GM10847 (cell line): ENCODE measurements around the gene EFNB2.

Experiments
- POLR2A ChIP-seq: IDR thresholded peaks from 2 replicates; pipeline ENCODE4 v1.6.1; 2011; ENCODE audit not compliant: insufficient read length; ENCODE audit errors: extremely low read depth

The EFNB2 gene

DNA sequence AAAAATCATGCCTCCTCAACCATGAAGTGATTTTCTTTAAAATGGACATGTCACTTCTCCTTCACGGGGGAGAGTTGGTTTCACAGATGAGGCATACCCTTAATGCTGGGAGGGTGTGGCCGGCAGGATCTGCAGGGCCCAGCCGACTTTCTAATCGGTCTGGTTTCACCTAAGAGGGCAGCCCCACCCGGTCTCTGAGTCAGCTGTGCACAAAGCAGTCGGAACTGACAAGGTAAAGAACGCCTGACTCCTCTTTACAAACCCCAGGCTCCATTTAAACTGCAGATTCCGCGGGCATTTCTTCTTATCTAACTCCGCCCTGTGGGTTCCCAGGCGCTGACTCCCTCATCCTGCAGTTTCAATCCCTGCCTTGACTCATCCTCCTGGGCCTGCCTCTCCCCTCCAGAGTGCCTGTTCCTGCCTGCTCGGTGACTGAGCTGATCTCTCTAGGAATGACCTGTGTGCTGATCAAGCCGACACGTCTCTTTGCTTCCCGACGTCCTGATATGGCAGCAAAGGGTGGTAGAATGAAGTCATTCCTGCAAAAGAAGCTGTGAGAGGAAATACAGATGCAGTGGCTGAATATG is 63.4 kb downstream of the EFNB2 start:
- no peak for TF ChIP-seq POLR2A

DNA sequence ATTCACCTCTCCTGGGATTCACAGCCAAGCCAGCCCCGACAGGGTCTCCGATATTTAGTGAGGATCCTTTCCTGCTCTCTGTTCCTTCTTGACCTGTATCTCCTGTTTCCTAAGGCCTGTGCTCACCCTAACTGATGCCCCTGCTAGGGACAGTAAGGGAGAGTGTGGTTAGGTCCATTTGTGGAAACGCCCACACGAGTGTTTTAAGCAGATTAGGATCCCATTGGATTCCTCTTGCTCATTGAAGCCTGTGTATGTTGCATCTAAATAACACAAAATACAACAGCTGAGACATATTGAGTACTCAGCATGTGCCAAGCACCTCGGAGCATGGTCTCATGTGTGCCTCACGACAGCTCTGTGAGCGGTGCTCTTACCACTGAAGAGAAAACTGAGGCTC is 64.9 kb downstream of the EFNB2 start:
- TF ChIP-seq POLR2A = no peak

GRCh38 chr13:106468744-106469590 is 66.5 kb downstream of the EFNB2 start:
- TF ChIP-seq POLR2A = no peak

DNA sequence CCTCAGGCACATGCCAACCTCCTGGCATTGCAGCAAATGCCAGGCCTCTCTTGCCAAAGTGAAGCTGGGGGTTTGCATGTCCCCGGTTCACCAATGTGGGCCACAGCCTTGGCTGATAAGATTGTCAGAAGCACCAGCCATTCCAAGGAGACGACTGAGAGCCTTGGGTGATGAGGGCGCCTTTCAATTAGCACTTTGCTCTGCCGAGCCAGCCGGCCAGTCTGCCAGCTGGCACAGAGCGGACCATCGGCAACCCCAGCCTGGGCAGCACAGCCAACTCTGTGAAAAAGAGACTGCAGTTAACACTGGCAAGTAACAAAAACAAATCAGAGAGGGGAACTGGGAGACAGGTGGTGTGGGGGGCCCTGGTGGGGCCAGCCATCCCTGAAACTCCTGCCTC is 67.3 kb downstream of the EFNB2 start:
- no peak for TF ChIP-seq POLR2A

- no peak for TF ChIP-seq POLR2A
These were observed 67.9 kb downstream of the EFNB2 start for GRCh38 chr13:106467427-106468122.

DNA sequence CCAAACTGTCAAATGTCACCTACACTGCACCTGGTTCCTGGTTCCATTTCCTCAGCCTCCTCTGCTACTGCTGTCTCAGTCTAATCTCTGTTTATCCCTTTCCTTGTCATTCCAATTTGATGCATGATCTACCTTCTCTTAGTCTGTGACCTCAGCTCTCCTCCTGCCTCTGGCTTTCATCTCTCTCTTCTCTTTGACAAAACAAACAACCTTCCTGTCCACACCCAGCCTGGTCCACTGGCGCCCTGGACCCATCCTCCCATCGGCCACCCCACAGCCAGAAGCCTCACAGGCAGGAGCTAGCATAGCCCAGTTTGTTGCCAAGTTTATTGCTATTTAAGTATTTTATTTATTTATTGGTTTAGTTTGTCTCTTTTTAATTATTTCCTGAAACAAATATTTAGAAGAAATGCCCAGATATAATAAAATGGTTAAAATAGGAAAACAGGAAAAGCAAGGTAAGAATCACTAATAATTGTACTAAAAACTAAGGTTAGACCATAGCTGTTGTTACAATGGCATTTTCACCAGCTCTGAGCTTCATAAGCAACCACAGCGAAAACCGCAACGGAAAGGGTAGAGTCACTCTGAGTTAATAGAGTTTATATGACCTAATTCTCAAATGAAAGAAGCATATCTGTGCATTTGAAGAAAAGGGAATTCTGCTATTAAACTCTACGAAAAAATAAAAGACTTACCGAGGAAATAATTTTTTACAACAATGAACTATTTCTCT is 68.6 kb downstream of the EFNB2 start:
- no peak for TF ChIP-seq POLR2A

DNA sequence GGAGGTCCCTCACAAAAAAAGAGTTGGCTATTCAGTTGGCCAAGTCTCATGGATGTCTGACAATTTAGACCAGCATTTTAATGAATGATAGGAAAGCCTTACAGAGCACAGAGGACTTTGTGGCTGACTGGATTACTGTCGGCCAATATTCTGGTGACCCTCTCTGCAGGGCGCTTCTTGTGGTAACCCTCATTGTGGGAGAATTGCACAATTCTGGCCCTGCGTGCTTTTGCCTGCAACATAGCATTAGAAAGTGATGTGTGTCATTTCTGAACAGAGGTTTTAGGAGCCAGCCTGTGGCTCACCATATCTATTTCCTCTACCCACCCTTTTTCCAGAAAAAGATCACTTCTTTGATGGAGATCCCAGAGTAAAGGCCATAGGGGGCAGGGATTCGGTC is 71.4 kb downstream of the EFNB2 start:
- no peak for TF ChIP-seq POLR2A

DNA sequence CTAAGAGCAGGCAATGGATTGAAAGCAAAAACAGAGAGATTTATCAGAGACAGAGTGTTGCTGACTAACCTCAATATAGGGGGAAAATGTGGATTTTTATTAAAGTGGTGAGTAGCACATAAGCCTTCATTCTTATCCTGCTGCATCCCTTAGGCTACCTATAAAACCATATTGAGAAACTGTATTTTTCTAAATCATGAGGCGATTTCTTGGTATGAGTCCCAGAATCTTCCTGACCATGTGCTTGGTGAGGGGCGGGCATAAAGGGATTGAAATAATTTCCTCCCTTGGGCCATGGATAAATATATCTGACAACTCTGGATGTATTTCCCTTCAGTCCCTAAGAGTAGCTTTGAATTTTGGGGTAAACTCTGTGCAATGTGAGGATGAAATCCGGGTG is 72.8 kb downstream of the EFNB2 start:
- TF ChIP-seq POLR2A = no peak

DNA sequence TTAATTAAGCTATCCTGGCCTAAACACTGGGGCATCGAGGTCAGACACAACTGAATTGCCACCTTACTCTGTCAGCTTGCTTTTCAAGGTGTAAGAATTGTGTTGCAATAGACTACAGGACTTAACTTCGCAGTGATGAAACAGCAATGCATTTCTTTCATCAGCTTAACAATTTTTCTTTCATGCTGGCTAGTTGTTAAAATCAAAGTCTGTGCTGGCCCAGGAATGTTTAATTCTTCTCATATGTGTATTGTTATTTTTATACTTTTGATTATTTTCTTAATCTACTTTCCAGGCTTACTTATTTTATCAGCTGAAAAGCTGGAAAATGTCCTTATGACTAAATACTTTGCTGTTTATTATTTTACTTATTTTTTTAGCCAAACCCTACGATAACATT is 79.7 kb downstream of the EFNB2 start:
- TF ChIP-seq POLR2A = no peak

DNA sequence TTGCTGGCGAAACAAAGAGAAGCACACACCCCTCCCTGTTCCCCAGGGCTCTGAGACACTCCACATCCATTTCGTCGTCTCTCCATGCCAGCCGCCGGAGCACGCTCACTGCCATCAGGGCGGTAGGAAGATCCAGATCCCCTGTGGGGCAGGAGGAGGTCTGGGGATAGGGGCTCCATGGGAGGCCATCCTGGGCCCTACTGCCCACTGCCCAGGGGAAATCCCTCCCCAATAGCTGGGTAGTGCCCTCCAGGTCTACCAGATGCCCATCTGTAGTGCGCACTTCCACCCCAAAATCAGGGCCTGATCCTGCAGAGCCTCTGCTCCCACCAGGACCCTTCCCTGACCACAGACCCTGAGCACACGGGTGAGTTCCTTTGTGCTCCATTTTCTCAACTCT is 80.3 kb downstream of the EFNB2 start:
- no peak for TF ChIP-seq POLR2A

- TF ChIP-seq POLR2A = no peak
These were observed 82.4 kb downstream of the EFNB2 start for GRCh38 chr13:106453101-106453500.

- TF ChIP-seq POLR2A = no peak
These were observed 84.5 kb downstream of the EFNB2 start for GRCh38 chr13:106450991-106451390.

- no peak for TF ChIP-seq POLR2A
These were observed 86.4 kb downstream of the EFNB2 start for GRCh38 chr13:106449096-106449495.

GRCh38 chr13:106445996-106446395 is 89.5 kb downstream of the EFNB2 start:
- TF ChIP-seq POLR2A = no peak

DNA sequence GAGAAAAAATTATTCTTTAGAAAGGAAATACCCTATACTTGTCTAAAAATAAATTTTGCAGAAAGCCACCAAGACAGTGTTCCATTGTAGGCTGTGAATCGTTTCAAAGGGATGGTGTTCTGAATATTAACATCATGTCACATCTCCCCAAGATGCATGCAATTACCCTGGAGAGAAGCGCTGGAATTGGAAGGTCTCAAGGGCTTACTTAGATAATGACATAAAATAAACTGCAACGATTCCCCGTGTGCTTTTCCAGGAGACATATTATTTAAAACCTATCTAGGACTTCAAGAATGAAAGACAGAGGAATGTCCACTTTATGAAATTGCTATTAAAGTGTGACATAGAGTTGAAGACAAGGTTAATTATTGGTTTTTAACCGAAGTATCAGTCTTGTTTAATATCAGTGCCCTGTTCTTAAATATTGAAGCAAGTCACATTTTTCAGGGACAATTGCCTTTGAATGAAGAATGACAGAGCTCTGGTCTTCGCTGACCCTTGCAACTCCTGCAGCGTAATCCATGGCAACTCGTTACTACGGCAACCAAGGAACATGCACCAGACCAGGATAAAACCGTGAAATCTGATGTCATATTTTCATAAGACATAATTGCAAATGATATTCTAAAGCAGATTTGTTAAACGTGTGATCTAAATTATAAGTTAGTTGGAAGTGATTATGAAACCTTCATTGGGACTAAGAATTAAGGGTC is 91.7 kb downstream of the EFNB2 start:
- no peak for TF ChIP-seq POLR2A
